Effector CD4-positive, alpha-beta T cell (primary cell): ENCODE data around the gene CHN2.

ENCODE experiments used
- DNase-seq: peaks from one replicate; pipeline ENCODE4 v3.0.0-alpha.2; 2020

Gene CHN2

DNA sequence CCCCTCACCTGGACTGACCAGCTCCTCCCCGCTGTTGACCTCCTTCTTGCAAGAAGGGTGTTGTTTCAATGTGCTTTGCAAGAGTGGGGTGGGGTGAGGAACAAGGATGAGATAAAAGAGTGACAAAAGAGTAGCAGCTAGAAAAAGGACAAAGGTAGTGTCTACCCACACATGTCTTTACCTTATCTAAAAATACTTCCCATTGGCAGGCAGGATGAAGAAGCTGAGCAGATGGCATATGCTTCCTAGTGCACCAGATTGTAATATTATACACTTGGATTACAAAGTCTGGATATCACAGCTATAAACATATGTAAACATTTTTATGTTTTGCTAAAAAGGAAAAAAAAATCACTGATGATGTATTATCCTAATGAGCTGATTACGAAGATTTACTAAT is 34.5 kb downstream of the CHN2 start:
- DNase-seq = no peak

DNA sequence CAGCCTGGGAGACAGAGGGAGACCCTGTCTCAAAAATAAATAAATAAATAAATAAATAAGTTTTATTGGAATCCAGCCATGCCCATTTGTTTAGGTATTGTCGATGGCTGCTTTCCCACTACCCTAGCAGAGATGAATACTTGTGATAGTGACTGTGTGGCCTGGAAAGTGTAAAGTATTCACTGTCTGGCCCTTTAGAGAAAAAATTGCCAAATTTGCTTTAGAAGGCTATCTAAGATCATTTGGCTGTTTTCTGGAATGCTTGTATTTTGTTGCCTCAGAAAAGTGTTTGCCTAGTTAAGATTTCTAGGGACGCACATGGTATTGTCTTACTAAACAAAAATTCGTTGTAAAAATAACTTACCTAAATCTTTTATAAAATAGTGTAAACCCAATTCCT is 35.4 kb downstream of the CHN2 start:
- DNase-seq = no peak

DNA sequence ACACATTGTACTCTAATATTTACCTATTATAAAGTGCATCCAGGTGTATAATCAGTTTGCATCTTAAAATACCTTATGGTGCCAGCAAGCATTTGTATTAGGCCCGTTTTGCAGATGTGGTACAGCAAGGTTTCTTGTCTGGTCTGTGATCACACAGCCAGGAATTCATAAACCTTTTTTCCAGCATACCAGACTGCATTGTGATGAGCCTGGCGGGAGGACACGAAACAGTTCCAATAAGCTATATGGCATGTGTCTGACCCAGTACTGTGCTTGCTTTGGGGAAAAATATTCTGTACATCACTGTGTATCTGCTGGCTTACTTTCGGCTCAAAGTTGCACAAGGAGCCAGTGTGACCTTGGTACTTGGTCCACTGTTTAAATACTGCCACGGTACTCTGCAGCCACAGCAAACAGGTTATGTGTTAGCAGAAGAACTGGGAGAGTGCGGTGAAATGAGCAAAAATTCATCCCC is 36.3 kb downstream of the CHN2 start:
- DNase-seq = no peak

DNA sequence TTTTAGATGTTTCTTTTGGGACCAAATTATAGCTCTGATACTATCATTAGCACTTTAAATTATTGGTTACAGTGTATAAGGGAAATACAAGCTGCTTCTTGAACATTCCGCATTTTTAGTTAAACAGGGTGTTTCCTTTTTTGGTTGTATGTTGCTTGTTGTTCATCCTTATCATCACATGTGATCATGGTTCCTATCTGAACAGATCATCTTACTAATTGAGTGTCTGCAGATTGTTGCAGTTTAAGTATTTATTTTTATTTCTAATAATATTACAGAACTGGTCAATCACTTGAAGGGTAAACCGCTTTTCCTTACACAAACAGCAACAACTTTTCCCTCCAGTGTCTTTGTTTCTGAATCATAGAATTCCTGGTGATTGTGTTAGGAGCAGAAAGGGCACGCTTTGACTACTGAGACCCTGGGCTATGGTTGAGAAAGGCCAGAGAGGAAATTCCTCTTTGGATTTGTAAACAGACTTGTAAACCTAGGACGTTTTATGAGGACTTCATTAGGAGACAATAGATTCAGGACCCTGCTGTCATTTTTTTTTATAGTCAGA is 37.2 kb downstream of the CHN2 start:
- DNase-seq = no peak

DNA sequence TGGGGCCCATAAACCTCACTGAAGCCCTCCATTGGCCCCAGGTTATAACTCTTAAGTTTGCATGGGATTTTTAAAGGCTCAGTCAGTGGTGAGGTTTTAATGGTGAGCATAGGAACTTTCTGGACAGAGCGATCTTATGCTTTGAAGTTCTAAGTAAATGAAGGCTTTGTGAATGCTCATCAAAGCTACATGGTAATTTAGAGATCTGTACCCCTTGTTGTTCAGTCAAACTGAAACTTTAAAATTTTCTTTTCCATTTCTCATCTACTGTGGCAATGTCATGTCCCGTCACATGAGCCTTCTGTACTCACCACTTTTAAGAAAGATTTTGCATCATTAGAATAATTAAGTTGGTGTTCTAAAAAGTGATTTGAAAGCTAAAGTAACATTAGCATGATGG is 39.9 kb downstream of the CHN2 start:
- DNase-seq = no peak

DNA sequence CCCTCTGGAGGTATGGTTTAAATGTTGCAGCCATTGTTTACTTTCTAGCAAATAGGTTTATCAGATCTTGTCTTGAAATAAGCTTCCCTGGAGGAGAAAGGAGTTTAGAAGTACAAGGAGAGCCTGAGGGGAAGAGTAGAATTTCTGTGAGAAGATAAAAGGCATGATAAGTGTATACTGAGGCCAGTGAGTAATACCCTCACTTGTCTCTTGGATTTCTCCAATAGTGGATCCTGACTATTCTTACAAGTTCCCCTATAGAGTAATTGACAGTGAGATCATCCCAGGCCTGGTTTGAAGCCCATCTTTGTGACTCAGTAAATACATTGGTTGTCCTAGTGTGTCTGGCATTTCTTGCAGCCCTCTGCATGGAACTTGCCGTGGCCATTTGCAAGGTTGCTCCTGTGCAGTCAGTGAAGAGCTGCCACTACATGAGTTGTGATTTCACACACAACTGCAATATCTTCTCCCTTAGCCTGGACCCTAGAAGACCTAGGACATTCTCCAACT is 41.6 kb downstream of the CHN2 start:
- DNase-seq = no peak

DNA sequence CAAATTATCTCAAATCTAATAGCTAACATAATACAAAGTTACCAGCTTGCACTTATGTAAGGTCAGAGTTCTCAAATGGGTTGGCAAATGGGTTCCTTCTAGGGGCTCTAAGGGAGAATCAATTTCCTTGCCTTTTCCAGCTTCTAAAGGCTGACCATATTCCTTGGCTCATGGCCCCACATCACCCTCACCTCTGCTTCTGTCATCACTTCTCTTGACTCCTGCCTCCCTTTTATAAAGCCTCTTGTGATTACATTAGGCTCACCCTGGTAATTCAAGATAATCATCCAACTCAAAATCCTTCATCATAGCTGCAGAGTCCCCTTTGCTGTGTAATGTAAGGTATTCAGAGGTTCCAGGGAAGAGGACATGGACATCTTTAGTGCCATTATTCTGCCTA is 42.1 kb downstream of the CHN2 start:
- no peak for DNase-seq

DNA sequence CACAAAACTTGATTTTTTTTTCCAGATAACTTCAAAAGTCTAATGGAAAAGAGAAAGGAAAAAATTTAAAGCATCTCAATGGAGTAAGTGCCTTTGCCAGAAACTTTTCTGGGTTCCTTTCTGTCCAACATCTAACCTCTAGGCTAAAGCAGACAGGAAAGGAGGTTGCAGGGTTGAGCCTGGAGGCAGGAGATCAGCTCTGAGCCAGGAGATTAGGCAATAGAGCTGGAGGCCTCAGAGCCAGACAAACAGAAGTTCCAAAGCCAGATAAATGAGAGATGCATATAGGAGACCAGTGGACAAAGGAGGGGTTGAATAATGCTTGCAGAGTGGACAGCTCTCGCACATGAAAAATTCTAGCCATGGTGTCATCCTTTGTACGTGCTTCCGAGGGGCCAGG is 42.9 kb downstream of the CHN2 start:
- DNase-seq = no peak

DNA sequence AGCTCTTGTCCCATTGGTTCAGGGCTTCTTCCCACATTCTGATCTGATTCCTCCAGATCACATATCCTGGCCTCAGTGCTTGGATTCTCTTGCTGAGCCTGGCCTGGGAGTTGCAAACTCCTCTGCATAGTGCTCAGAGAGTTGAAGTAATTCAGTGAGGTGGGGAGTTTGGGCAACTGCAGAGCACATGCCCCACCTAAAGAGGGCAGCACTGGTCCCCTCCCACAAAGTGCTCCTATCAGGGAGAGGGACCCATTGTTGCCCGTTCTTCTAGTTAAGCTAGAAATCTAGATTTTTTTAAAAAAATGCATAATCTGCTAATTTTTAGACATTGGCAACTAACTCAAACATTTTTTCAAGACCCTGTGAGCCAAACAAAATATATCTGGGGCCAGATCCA is 45.1 kb downstream of the CHN2 start:
- DNase-seq = no peak

DNA sequence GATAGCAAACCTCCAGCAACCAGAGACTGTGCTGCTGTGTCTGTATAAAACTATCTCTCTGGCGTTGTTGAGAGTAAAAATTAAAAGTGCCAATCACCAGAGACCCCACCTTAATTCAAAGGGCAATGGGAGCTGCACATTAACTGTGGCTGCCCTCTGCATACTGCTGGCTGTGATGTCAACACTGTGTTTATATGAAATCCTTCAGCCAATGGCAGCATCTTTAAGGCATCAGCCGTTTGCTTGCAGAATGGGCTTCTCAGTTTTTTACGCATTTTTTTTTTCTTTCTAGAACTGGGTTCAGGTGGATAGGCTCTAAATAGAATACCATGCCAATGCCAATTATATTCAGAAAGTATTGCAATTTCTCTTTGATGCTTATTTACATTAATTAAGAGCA is 47.7 kb downstream of the CHN2 start:
- no peak for DNase-seq

DNA sequence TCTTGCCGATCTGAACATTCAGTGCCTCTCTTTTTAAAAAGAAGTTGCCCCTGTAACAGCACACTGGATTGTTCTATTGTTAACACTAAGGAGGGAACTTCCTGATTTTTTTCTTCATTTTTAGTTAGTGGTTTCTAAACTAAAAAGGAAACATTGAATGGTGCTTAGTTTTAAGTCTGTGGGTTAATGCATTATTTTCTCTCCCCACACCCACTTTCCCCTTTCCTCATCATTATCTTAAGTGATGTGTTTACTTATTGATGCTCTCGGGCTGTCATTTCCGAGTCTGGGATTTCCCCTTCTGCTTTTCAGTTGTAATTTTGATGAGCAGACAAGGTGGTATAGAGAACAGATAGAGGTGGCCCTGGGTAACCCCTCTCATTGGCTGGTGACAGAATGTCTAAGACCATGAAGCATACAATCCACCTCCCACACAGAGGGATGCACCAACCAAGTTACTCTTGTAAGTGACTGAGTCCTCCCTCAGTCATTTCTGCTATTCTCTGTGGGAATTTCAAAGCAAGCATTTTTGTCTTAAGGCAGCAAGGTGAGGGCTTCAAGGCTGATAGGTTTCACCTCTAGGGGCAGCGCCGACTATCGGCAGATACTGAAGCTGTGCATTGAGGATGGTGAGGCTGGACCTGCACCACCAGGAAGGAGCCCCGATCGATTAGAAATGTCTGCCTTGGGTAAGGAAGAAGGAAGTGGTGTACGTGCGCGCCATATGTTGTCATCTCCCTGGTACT is 49.5 kb downstream of the CHN2 start:
- no peak for DNase-seq

DNA sequence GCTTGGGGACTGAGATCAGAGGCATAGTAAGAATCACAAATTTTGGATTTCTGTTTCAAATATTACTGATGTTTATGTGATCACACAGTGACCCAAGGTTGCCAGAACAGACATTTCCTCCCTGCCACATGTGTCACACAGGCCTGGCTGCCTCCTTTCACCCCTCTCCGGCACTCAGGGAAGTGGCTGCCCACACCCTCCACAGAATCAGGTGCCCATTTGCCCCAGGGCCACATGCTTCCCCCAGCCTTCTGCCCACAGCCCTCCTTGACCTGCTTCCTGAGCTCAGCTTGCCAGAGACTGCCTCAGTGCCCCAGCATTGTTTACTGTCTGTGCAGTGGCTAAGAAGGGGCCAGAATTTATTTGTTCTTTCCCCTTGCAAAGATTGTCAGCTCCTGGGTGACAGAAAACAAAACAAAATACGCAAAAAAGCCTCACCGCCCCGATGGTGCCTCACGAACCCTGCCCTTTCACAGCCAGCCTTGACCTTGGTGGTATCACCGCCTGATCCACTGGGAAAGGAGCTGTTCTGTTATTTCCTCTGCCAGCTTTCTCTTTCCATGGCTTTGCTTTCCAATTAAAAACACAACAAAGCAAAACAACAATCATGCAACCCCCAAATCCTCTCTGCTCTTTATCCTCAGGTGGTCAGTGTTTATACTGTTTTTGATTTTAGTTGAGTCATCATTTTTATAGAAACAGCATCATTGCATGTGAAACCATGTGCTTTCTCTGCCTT is 52.8 kb downstream of the CHN2 start:
- no peak for DNase-seq

DNA sequence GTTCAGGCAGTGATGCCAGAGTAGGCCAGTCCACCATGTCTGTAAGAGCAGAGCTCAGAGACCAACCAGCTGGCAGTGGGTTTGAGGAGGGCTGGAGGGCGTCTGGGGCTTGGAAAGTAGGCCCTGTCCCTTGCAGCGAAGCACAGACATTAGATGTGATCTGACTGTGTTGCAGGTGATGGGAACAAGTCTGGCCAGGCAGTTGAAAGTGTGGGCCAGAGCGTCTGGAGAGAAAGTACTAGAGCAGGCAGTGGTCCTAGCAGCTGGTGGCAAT is 53.3 kb downstream of the CHN2 start:
- DNase-seq = no peak

DNA sequence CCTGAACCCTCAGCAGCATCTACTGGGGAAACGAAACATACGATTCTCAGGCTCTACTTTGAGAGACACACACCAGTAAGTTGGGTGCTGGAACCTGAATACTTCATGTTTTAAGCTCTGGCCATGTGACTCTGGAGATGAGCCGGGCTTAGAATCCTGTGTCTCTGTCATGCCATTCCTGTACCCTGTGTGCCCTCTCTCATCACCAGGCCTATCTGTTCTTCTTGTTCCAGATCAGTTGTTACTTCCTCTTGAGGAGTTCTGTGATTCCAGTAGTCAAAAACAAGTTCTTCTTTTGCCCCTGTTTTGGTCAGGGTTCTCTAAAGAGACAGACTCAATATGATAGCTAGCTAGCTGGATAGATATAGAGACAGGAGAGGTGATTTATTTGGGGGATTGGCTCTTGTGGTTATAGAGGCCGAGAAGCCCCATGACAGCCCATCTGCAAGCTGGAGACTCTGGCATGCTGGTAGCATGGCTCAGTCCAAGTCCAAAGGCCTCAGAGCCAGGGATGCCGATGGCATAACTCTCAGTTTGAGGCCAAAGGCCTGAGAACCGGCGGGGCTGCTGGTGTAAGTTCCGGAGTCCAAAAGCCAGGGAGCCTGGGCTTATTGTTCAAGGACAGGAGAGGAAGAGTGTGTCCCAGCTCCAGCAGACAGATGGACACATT is 54.3 kb downstream of the CHN2 start:
- DNase-seq = no peak

DNA sequence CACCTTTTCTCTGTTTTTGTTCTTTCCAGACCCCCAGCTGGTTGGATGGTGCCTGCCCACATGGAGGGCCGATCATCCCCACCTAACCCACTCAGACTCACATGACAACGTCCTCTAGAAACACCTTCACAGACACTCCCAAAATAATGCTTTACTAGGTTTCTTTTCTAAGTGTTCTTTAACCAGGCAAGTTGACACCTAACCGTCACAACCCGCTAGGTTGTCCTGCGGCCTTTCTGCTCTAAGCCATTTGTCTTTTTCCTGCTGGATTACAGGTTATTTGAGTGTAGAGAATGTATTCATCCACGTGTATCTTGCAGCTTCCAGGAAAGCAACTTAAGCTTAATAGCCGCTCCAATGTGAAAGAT is 54.8 kb downstream of the CHN2 start:
- no peak for DNase-seq

DNA sequence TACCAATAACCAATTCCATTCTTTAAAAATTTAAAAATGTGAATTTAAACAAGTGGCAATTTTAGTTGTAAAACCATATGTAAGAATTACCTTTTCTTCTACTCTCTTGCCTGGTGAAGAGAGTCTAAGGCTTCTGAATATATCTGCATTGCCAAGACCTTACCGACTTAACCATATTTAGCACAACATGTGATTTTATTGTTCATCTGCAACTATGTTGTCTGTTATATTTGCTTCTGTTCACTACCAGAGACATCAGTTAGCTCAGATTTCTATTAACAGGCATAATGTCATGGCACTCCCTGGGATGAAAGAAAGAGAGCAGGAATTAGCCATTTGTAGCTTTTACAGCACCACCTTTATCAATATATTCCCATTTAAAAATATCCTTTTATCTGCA is 55.3 kb downstream of the CHN2 start:
- no peak for DNase-seq

DNA sequence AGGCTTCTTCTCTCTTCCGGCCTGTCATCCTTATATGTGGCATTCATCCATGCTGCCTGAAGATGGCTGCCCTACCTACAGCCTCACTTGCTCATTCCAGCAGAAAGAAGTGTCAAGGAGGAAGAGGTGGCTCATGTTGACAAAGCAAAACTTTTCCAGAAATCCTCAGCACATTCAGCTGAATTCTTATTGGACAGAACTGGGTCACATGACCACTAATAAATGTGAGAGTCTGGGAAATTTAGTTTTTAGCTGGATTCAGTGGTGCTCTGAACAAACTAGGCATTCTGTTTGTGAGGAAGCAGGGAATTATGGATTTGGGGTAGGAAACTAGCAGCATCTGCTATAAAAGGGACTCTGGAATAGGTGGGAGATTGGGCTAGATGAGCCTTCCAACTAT is 58.6 kb downstream of the CHN2 start:
- DNase-seq = no peak

DNA sequence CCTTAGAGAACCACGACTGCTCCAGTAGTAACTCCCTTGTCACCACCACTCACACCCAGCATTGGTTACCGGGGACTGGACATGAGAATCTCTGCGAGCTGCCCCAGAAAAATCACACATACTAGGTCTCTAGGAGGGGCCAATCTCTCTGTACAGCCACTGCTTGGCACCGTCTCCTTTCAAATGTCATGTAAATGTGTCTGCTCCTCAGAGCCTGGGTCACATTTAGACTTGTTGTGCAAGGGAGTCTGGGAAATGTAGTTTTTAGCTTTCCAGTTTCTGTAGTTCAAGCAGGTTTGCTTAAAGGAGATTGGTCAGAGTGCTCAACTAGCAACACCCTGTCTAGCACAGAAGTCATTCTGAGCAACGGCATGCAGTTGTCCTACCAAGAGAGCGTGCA is 60.0 kb downstream of the CHN2 start:
- DNase-seq = no peak

DNA sequence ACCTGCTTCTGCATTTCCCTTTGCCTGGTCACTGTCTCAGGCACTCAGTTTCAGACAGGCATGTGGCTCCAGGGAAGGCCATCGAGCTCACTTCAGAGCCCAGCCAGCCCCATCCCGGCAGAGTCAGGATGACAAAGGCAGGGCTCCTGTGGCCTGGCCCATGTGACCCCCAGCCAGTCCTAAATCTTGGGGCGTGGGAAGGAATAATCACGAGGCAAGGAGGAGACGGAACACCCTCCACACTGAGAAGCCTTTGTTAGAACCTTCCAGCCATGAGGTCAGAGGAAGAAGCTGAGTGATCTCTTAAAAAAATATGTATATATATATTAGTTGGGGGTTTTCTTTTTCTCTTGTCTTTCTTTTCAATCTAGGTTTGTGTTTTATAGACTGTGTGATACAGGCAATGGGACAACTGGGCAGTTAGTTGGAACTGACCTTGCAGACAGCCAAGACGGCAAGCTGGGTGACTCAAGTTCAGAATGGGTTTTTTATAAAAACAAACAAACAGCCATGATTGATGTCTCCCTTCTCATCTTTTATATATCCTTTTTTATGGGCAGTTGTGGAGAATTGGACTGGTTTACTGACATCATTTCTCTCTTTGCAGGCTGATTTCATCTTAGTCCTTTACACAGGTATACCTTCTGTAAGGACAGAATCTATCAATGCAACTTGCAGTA is 60.8 kb downstream of the CHN2 start:
- no peak for DNase-seq

DNA sequence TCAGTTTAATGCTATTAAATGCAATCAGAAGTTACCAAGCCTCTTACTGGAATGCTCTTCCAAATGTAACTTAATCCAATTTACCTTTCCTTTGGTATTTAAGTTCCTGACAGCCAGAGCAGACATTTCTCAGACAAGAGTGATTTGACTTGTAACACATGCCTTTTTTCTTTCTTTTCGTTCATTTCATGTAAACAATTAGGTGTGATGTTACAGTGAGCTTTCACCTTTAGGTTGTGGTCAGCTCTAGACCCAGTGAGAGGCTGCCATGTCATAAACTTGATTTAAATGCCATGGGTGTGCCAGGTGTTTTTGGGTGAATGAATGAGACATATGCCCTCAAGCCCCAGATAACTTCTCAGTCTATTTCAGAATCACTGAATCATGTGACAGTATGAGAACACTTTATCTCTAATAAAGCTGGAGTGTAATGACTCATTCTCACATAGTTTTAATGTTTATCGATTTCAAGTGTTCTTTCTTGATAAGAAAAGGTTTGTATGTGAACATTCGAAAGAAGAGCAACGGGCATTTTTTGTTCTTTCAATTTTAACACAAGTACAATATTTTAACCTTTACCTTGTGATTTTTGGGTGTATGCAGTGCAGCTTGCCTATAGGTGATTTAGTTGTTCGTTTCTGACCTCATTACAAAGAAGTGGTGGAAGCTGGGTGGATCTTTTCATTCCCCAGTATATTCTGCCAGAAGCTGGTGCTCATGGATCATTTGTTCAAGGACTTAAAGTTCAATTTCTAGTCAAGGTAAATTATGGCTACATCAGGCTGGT is 61.5 kb downstream of the CHN2 start:
- DNase-seq = no peak

DNA sequence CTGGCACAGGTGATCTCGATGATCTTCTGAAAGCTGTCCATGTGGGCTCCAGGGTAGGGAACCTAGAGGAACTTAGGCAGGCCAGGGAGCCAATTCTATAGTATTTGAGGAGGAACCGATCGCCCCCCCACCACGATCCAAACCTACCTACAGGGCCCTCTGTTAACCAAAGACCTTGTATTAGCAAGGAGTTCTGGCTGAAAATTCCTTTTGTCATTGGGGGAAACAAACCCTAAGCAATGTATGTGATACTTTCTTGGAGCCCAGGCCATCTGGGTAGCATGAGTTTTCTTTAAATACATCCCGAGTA is 62.1 kb downstream of the CHN2 start:
- DNase-seq = no peak

DNA sequence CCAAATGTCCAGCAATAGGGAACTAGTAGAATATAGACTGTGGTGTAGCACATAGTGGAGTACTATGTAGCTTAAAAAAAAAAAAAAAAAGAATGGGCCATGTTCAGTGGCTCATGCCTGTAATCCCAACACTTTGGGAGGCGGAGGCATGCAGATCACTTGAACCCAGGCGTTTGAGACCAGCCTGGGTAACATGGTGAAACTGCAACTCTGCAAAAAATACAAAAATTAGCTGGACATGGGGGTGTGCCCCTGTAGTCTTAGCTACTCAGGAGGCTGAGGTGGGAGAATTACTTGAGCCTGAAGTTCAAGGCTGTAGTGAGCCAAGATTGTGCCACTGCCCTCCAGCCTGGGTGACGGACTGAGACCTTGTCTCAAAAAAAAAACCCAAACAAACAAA is 64.4 kb downstream of the CHN2 start:
- no peak for DNase-seq
